Fibroblast of lung (primary cell): ENCODE results near the gene IRF9. TPM values are rescaled to one million over a fixed set of nuclear protein-coding genes. Genes with fewer than 3 reads are reported as not detected.

Experiments
- DNase-seq, 2 donors: peaks; one replicate each; pipeline versions ENCODE4 v3.0.0 to v3.0.0-alpha.2; 2010; ENCODE audit warnings: low read depth in 2 of 2
- H2AFZ ChIP-seq: 2 replicates; pipeline ENCODE4 v1.5.1; 2012; ENCODE audit warnings: low read length, control low read depth, inconsistent platforms
- H3K27ac ChIP-seq: 2 replicates; pipeline ENCODE4 v1.5.1; 2011; ENCODE audit warnings: low read length, control low read depth; ENCODE audit not compliant: insufficient read depth
- H3K27me3 ChIP-seq: 2 replicates; pipeline ENCODE4 v1.5.1; 2011; ENCODE audit warnings: mild to moderate bottlenecking, low read length; ENCODE audit not compliant: control insufficient read depth, insufficient read depth
- H3K36me3 ChIP-seq: 2 replicates; pipeline ENCODE4 v1.5.1; 2011; ENCODE audit warnings: low read length; ENCODE audit not compliant: control insufficient read depth, insufficient read depth
- H3K4me1 ChIP-seq: 2 replicates; pipeline ENCODE4 v1.5.1; 2011; ENCODE audit warnings: low read length; ENCODE audit not compliant: control insufficient read depth, insufficient read depth; ENCODE audit errors: extremely low read depth
- H3K4me2 ChIP-seq: 2 replicates; pipeline ENCODE4 v1.5.1; 2011; ENCODE audit warnings: low read length, control low read depth; ENCODE audit not compliant: insufficient read depth; ENCODE audit errors: extremely low read depth
- H3K4me3 ChIP-seq, 4 experiments: fragments of 200-600 bp in 1 of 4; sonication (generic) in 1 of 4; replicated peaks in 1 of 4; 2 replicates each; pipeline ENCODE4 v1.5.1; 2011 to 2016; ENCODE audit warnings: low read length in 4 of 4, low read depth in 3 of 4, mild to moderate bottlenecking in 3 of 4, control low read depth in 2 of 4, inconsistent platforms in 1 of 4, mixed read lengths in 1 of 4; ENCODE audit not compliant: insufficient read depth in 1 of 4; ENCODE audit errors: control extremely low read depth in 1 of 4
- H3K79me2 ChIP-seq: 2 replicates; pipeline ENCODE4 v1.5.1; 2012; ENCODE audit warnings: mild to moderate bottlenecking, low read length, inconsistent platforms; ENCODE audit not compliant: control insufficient read depth, insufficient read depth
- H3K9ac ChIP-seq: 2 replicates; pipeline ENCODE4 v1.5.1; 2011; ENCODE audit warnings: mild to moderate bottlenecking, low read length, control low read depth; ENCODE audit not compliant: insufficient read depth
- H3K9me3 ChIP-seq: 2 replicates; pipeline ENCODE4 v1.5.1; 2012; ENCODE audit warnings: low read depth, low read length; ENCODE audit not compliant: control insufficient read depth, insufficient read depth
- H4K20me1 ChIP-seq: 2 replicates; pipeline ENCODE4 v1.5.1; 2011; ENCODE audit warnings: low read length; ENCODE audit not compliant: control insufficient read depth, insufficient read depth; ENCODE audit errors: extremely low read depth
- CTCF ChIP-seq, 2 donors: IDR thresholded peaks in 1 of 2; conservative IDR thresholded peaks in 1 of 2; 1 replicate in 1 of 2; 2 replicates in 1 of 2; pipeline ENCODE4 v1.5.1; 2011 to 2012; ENCODE audit warnings: low read length in 2 of 2, control low read depth in 1 of 2, inconsistent platforms in 1 of 2, low read depth in 1 of 2, mild to moderate bottlenecking in 1 of 2
- EZH2 ChIP-seq: IDR thresholded peaks from 2 replicates; pipeline ENCODE4 v1.5.1; 2012; ENCODE audit warnings: low read length, control low read depth, mild to moderate bottlenecking; ENCODE audit errors: missing control alignments
- polyA plus RNA-seq, 2 donors: library from polyadenylated mRNA; depleted of rRNA in 1 of 2; stranded (reverse) in 1 of 2; unstranded in 1 of 2; fragments of >200 nt; gene quantifications; 2 replicates each; pipeline ENCODE4 v1.2.1, GENCODE V29; 2011 to 2012; ENCODE audit warnings: missing spikeins in 1 of 2
- total RNA-seq: library from RNA; depleted of rRNA; stranded (reverse); fragments of >200 nt; gene quantifications from 2 replicates; pipeline ENCODE4 v1.2.1, GENCODE V29; 2014

IRF9 gene
- total and polyA plus RNA-seq, 2 donors (not counting 1 experiment from before 2014, with no cell fraction given), result 79.9 to 142 TPM

- H3K4me1 ChIP-seq, result no peaks in the 10 kb centered on the region
- no peak overlapping the region for H3K9ac ChIP-seq
- H3K79me2 ChIP-seq, result no peaks in the 10 kb centered on the region
- no peaks in the 10 kb centered on the region for H4K20me1 ChIP-seq
- no peaks in the 10 kb centered on the region for H3K36me3 ChIP-seq
- TF ChIP-seq CTCF (conservative IDR thresholded peaks at IDR 0.05 in 1 of 2, IDR thresholded peaks at IDR 0.05 in 1 of 2; ENCODE audit: low read depth in 1 of 2, low read length in 2 of 2), result no peak
- TF ChIP-seq EZH2, result no peak
- no peak overlapping the region for H3K4me2 ChIP-seq
- no peak for DNase-seq
- H3K4me3 ChIP-seq, result no peak overlapping the region
- H3K9me3 ChIP-seq, result no peaks in the 10 kb centered on the region
- no peak overlapping the region for H3K27ac ChIP-seq
- H2AFZ ChIP-seq, result no peak overlapping the region
- no peaks in the 10 kb centered on the region for H3K27me3 ChIP-seq
Observed at GRCh38 chr14:24129410-24129998, 31.6 kb upstream of the IRF9 start.

GRCh38 chr14:24130380-24130716, 30.7 kb upstream of the IRF9 start, which contains the start of gene FITM1:
TSS of gene FITM1 (plus strand) at chr14:24130659. CDS start at chr14:24131564, 905 bp downstream.
- Histone ChIP-seq H3K27me3 (no peaks in the 10 kb centered on the region), H3K4me1 (no peaks in the 10 kb centered on the region), H3K36me3 (no peaks in the 10 kb centered on the region), H4K20me1 (no peaks in the 10 kb centered on the region), H3K27ac (no peak within 1 kb of the TSS), H3K9me3 (no peaks in the 10 kb centered on the region), H3K4me3 (no peak within 1 kb of the TSS), H3K79me2 (no peaks in the 10 kb centered on the region), H2AFZ (no peak within 1 kb of the TSS), H3K4me2 (no peak within 1 kb of the TSS), H3K9ac (no peak within 1 kb of the TSS)
- no peak for TF ChIP-seq CTCF (conservative IDR thresholded peaks at IDR 0.05 in 1 of 2, IDR thresholded peaks at IDR 0.05 in 1 of 2; ENCODE audit: low read depth in 1 of 2, low read length in 2 of 2)
- no peak for TF ChIP-seq EZH2
- DNase-seq, result no peak

- Histone ChIP-seq H3K9me3 (no peaks in the 10 kb centered on the region), H4K20me1 (no peaks in the 10 kb centered on the region), H3K9ac (no peak overlapping the region), H3K79me2 (no peaks in the 10 kb centered on the region), H3K27me3 (no peaks in the 10 kb centered on the region), H3K4me2 (no peak overlapping the region), H3K4me3 (no peak overlapping the region), H3K27ac (no peak overlapping the region), H3K36me3 (no peaks in the 10 kb centered on the region), H2AFZ (no peak overlapping the region), H3K4me1 (no peaks in the 10 kb centered on the region)
- no peak for DNase-seq
- no peak for TF ChIP-seq CTCF (conservative IDR thresholded peaks at IDR 0.05 in 1 of 2, IDR thresholded peaks at IDR 0.05 in 1 of 2; ENCODE audit: low read depth in 1 of 2, low read length in 2 of 2)
- no peak for TF ChIP-seq EZH2
Observed at GRCh38 chr14:24130717-24131548, 30.1 kb upstream of the IRF9 start.
